NCI-H510A treated with DMSO at 0.1 percent for 48 hours (cell line): ENCODE data around the gene SLC19A2.
"Not testable (repeated sequence)": the region's sequence is repeated elsewhere in the genome, so short reads cannot be mapped to it uniquely, and the experiment has no call there.

Source experiments
- DNase-seq: peaks from one replicate; lab custom pipeline; 2025; lab: John Stamatoyannopoulos, UW

The SLC19A2 gene

DNA sequence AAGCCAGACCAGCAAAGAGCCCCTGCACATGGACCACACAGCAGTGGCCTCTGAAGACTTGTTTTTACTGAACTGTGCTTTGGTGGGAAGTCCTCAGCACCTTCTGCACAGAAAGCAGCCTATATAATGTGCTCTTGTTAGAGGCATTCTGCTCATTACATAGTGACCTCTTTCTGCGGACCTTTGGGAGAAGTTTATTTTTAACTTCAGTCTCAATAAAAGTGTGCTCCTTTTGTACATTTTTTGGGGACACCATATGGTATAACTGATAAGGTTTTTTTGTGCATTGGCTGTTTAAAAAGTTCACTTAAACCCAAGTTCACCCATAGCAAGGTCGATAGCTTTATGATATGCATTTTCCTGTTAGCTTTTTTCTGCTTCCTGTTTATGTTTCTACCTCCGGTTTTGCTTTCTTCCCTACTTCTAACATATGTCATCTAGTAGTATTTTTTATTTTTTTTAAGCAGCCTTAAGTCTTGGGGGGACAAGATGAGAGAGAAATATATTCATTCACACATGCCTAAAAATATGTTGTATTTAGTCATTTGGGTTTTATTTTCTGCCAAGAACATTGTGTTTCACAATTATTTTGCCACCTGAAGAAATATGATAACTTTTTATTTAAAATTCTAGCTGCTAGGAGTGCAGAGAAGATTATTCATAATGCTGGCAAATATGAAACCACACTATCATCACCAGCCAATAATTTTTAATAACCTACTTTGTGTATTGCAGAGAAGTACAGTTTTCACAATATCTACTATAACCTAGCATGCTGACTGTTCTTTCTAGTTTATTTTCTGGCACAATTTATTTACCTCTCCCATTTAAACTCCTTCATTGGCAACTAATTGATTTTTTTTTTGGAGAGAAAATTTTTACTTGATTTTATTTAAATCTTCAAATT, 22.9 kb upstream of the SLC19A2 start:
- peak; percentile 8 for DNase-seq

DNA sequence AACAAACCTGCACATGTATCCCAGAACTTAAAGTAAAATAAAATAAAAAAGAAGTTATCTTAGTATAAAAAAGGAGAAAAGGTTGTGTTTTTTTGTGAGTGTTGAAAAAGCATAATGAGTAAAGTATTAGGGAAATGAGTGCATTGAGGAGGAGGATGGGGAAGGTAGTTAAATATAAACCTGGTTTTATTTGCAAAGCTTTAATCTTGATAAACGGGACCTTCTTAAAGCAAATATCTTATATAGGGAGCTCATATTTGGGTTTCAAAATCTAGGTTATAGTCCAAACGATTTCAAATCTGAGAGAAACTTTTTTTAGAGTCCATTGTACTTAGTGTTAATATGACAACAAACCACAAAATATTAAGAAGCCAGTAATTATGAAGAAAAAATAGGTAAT, 21.7 kb upstream of the SLC19A2 start:
- no peak for DNase-seq

DNA sequence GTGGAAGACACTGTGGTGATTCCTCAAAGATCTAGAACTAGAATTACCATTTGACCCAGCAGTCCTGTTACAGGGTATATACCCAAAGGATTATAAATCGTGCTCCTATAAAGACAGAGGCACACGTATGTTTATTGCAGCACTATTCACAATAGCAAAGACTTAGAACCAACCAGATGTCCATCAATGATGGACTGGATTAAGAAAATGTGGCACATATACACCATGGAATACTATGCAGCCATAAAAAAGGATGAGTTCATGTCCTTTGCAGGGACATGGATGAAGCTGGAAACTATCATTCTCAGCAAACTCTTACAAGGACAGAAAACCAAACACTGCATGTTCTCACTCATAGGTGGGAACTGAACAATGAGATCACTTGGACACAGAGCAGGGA, 17.9 kb upstream of the SLC19A2 start:
- not testable (repeated sequence) for DNase-seq

DNA sequence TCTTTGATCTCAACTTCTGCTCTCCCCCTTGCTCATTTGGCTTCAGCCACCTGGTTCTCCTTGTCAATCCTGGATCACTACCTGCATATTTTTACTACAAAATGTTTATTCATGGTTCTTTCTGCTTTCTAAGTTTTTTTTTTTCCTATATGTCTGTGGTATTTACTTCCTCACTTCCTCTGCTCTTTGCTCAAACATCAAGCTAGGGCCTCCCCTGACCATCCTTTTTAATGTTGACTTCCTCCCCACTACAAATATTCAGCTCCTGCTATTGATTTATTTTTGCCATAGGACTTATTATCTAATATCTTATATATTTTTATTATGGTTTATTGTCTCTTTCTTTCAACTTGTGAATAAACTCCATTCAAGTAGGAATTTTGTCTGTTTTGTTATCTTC, 14.1 kb upstream of the SLC19A2 start:
- no peak for DNase-seq

DNA sequence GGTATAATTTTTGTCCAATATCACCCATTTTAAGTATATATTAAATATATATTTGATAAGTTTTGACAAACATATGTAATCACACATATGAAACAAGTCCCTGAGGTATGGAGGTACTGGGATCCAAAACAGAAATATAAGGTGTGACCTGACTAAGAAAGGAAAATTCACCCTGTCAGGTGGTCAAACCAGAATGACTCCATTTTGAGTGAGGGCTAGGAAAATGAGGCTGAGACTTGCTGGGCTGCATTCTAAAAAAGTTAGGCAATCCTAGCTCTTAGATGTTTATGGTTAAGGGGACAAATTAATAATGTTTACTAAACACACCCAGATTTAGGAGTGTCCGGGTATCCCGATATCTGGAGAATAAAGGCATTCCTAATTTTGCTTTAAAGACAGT, 11.6 kb upstream of the SLC19A2 start:
- DNase-seq = no peak

DNA sequence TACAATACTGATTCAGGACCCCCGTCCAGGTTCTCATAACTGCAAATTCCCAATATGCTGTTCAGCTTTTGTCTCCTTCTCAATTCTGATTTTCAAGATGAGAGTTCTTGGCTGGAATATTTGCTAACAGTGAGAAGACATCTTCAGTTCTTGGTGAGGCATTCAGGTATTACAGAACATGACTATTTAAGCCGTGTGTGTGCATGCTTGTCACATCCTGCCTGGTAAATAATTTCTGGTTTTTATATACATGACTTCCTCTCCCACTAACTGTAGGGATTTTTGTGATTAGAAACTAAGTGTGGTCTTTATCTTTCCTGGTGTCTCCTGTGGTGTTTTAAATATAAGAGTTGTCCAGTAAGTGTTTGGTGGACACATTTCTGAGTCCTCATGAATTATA, 10.2 kb upstream of the SLC19A2 start:
- DNase-seq = no peak

DNA sequence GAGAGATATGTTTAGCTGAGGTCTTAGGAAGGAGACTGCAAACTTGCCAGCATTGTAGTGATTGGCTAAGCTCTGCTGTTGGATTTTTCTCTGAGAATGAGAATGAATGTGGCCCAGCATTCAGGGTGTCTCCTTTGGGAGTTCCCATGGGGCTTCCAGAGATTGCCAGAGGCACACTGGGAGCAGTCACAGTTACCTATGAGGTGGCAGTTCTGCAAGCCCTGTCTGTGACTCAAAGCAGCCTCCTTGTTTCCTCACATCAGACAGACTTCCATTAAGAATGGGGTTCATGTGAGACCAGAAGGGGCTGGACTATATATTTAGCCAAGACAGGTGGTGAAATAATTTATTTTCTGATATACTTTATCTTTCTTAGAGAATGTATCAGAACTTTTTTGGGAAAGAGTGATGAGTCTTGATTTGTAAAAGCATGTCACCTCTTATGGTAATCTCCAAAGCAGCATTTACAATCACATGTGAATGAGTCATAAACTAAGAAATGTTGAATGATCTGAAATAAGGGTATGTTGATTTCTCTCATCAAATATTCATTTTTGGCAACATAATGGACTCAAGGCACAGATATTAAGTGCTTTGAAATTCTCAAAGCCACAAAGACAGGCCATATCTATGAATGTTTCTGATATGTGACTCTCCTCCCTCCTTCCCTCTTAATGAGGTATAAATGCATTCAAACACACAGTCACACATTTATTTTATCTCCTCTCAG, 9.5 kb upstream of the SLC19A2 start:
- DNase-seq = no peak

DNA sequence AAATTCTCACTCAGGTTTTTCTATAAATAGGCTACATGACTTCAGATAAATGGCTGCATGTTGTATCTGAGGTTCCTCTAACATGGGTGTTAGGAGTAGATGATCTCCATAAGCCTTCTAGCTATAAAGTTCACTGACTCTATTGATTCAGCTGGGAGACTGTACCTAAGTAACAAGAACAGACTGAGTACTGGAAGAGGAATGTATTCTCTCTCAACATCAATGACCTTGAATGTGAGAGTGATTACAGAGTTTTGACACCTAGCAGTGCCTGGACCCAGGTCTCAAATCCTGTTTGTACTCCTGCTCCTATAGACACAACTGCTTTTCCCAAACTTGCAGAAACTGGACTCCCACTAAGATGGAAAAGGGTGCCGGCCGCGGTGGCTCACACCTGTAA, 8.6 kb upstream of the SLC19A2 start:
- DNase-seq = no peak

DNA sequence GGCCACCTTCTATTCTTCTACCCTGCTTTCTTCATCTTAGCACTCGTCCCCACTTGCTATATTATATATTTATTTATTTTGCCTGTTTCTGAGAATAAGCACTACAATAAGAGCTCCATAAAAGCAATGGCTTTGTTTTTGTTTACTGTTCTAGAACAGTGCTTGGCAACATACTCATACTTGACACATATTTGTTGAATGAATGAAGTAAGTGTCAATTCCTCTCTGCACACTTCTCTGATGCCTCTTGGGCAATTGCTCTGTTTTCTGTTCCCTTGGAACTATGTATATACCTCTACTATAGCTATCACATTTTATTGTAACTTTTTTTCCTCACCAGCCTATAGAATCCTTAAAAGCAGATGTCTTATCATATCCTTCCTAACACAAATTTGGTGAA, 7.5 kb upstream of the SLC19A2 start:
- DNase-seq = no peak

DNA sequence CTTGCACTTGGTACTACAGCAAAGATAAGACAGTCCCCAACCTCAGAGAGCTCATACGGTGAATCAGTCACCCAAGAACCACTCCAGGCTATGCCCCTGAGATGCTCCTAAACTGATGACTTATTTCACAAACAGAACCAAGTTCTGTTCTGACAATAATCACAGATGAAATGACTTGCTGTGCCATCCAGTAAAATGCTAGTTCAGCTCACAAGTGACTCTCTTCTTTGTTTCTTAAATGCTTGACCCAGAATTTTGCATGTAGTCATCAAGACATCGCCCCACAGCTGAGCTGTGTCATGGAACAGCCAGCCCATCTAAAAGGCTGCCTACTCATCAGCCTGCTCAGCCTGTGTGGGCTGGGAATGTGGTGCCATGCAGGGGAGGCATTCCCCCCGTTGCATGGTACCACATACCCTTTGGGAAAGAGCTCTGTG, 6.1 kb upstream of the SLC19A2 start:
- no peak for DNase-seq

DNA sequence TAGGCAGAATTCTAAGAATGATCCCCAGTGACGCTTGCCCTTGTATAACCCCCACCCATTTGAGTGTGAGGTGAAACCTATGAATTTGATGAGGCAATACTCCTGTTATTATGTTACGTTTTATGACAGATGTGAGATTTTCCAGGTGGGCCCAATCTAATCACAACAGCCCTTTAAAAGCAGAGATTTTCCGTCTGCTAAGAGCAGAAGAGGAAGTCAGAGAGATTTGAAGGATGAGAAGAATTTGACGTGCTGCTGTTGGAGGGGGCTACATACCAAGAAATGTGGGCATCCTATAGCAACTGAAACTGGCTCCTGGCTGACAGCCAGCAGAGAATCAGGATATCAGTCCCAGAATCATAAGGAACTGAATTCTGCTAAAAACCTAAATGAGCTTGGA, 2.4 kb upstream of the SLC19A2 start:
- DNase-seq = no peak

DNA sequence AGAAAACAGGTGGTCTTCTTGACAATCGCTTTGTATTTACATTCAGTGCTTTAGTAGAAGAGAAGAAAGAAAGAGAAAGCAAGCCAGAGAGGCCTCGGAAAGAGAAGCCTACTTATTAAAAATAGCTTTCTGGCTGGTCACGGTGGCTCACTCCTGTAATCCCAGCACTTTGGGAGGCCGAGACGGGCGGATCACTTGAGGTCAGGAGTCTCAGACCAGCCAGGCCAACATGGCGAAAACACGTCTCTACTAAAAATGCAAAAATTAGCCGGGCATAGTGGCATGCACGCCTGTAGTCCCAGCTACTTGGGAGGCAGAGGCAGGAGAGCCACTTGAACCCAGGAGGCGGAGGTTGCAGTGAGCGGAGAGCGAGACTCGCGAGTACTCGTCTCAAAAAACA, 1.8 kb upstream of the SLC19A2 start:
- peak; percentile 28 for DNase-seq

DNA sequence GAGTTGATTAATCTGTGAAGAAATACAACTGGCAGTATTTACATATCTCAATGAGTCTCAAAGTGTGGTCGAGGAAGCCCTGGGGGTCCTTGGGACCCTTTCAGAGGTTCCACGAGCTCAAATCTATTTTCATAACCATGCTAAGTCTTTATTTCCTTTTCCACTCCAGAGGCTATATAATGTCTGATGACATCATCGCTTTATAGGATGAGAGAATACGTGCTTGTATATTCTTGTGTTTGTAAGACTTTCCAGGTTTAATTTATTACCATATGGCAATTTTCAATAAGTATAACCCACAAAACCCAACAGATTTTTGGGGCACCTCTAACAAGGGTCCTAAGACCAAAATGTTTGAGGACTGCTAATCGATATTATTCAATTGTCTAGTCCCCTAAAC, 1.4 kb upstream of the SLC19A2 start:
- DNase-seq = peak; percentile 35

DNA sequence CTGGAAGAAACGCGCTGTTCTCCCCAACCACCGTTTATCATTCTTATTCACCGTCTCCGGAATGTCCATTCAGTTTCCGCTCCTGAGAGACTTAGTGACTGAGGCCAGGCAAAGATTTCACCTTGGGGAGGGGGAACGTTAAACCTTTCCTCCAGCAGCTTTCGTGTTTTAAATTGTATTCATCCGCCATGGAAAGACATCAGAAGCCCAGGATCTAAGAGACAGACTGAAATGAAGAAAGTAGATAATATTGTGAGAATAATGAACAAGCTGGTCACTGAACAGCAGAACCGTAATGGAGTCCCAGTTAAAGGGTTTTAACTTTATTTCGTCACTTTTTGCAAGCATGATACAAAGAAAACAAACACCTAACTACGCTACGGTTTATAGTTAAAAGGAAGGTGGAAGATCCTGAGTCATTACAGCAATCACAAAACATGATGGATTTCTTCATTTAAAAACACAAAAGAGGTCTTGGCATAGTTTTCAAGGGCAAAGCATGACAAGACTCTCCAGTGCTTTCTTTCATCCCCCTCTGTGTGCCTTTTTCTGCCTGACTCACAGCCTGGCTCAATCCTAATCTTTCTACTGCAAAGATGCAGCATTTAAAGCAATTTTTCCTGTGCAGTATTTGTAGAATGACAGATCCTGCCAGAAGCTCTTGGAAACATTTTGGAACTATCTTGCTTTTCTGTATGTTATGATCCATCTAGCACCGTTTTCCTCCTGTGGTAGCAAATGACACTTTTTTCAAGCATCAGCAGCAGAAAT, 722 bp upstream of the SLC19A2 start:
- DNase-seq = no peak

DNA sequence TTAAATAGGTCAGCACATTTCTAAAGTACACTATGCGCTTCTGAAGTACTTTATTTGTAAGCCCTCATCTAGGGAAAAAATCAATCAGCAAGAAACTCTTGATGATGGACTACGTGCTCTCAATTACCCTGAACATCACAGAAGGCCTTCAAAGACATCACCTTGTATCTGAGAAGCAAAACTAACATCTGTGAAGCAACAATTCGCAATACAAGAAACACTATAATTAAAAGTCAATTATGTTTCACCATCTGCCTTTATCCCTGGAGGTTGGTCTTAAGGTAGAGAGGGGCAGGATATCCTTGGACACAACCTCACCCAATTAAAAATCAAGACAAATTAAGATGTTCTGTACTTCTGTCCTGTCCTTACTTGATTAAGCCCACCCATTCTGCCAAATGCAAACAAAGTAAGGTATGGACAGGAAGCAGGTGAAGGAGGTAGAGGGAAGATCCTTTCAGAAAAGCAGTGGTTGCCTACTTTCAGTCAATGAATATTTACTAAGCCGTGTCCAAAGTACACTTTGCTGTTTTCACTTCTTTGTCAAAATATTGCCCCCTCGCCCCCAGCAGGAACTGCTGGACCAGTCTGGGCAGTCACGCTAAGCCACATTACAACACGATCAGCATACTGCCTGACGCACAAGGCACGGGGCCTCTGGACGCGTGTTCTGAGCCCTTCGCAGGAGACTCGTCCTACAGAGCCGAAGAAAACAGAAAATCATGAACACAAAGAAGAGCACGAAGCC, 887 bp downstream of the SLC19A2 start:
- peak; percentile 12 for DNase-seq

DNA sequence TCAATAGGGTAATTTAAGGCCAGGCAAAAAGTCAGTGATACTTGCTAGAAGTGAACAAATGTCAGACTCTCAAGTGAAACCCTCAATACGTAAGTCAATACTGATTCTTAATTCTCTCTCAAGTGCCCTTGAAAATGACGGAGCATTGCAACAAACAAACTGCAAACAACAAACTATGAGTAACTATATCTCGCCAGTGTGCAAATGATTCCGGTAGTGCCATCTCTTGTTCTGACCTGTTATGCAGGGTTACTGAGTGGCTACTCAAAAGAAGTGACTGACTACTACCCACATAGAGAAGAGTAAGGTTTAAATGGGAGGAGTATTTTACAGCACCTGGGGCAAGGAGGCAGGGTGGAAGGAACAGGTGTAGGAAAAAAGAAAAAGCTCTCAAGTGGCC, 1.6 kb downstream of the SLC19A2 start:
- DNase-seq = peak; percentile 97

DNA sequence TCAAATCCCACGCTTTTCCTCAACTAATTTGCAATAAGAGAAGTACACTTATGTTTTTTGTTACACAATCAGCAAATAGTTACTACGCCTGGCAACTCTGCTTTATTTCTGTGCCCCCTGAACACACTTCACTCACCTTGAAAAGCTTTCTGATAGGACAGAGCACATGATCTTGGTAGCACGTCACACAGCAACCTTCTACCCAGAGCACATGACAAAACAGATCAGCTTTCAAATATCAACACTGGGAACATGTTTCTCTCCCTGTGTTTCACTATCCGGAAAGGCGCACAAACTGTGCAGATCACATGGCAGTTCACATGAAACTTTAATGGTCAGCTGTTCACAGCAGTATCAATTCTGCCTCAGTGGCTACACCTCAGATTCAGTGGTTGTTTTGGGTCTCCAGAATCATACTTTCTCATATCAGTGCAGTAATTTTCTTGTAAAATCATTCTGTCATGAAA, 2.2 kb downstream of the SLC19A2 start:
- peak; percentile 84 for DNase-seq

DNA sequence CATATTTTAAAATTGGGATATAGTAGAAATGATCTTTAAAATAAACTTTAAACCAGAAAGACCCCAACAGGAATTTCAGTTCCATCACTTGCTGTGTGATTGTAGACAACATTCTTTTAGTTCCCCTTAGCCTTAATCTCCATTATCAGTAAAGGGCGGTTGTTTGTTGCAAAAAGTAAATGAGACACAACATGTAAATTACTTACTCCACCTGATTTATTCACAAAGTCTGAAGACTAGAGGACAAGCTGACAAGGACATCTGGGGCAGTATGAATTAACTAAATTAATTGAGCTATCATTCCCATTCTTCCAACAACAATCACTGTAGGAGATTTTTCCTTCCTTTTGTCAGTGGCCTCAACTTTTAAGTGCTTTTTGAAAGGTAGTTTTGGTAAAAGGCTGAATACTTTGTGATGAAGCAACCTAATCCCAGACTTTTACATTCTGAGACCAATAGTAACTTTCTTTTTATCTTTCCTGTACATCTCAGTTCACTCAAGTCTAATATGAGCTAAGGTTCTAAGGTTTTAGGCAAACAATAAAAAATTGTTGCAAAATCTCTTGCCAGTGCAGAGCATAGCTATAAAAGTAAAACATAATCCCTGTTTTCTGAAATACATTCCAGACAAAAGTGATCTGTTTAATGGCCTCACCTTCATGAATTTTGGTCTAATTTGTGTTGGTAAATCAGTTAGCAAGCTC, 6.2 kb downstream of the SLC19A2 start:
- DNase-seq = no peak

DNA sequence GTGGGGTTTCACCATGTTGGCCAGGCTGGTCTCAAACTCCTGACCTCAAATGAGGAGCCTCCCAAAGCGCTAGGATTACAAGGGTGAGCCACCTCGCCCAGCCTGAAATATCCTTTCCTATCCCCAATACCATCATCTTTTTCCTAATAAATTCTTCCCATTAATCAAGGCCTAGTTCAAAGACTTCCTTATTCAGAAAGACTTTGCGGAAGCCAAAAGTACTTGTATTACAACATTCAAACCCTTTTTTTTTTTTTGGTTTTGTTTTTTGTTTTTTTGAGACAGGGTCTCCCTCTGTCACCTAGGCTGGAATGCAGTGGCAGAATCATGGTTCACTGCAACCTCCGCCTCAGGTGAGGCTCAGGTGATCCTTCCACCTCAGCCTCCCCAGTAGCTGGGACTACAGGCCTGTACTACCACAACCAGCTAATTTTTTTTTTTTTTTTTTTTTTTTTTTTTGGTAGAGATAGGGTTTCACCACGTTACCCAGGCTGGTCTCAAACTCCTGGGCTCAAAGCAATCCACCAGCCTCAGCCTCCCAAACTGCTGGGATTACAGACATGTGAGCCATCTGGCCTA, 7.6 kb downstream of the SLC19A2 start:
- DNase-seq = no peak

DNA sequence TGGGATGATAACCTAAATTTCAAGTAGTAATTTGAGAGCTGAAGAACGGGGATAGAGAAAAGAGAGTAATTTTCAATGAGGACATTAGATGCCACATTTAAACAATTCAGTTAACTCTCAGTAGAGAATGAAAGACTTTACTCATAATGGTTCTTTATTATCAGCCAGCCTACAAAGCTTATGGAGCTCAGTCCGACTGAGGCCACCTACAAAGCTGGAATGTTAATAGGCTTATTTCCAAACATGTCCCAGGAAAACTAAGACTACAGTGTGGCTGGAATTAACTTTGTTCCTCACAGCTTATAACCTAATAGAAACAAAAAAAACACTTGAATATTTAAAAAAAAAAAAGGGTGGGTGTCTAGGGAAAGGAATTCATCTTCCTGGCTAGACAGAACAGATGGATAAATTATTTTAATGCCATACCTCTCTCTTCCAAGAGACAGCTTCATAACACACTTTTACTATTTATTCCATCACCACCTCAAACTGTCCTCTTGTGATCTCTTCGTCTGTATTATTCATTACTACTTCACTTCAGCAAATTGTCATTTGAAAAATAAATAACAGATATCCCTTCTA, 9.8 kb downstream of the SLC19A2 start:
- DNase-seq = no peak
